HepG2 (cell line): Measurements from ENCODE around the gene CDK8. TPM values are rescaled to one million over a fixed set of nuclear protein-coding genes. Genes with fewer than 3 reads are reported as not detected.

Experiments
- ATAC-seq: fragments of 200-7000 bp; cut with Tn5 transposase; 3 replicates; pipeline ENCODE4 v1.9.1; 2020; ENCODE audit warnings: mild to moderate bottlenecking, moderate library complexity
- BruUV-seq: library from RNA; stranded (reverse); fragments of 400-500 nt; replicated peaks from 2 replicates; lab custom pipeline; 2021; lab: Mats Ljungman, UMichigan
- CTCF ChIA-PET: fragments of 300-600 bp; formaldehyde crosslinking; extraction: SDS; loops from one replicate; lab custom pipeline; 2021; ENCODE audit warnings: low total read pairs, inconsistent platforms, low intra/inter-chr PET ratio; lab: Yijun Ruan, JAX
- POLR2A ChIA-PET: fragments of 350-600 bp; sonication (Branson Sonifier 250); formaldehyde crosslinking; loops from one replicate; lab custom pipeline; 2020; ENCODE audit warnings: antibody characterized with exemption, inconsistent platforms; lab: Yijun Ruan, JAX
- DNase-seq: peaks from one replicate; pipeline ENCODE4 v3.0.0-alpha.2; 2015; ENCODE audit warnings: low spot score
- FAIRE-seq: peaks from 3 replicates; lab custom pipeline; 2011; peaks lifted over from hg19 to GRCh38; lab: Jason Lieb, UNC
- H2AFZ ChIP-seq: one replicate; pipeline ENCODE4 v1.6.1; 2011; ENCODE audit warnings: low read length, inconsistent platforms
- H3K27ac ChIP-seq: fragments of 300-600 bp; 3 replicates; pipeline ENCODE4 v1.8.0; 2011; ENCODE audit warnings: mixed run types, mild to moderate bottlenecking, mixed read lengths, low read length, inconsistent platforms; ENCODE audit not compliant: insufficient read depth; ENCODE audit errors: extremely low read length
- H3K27me3 ChIP-seq, 2 experiments: fragments of 200-600 bp in 1 of 2; 2 replicates in 1 of 2; 3 replicates in 1 of 2; pipeline versions ENCODE4 v1.6.0 to v1.8.0; 2011; ENCODE audit warnings: low read length in 2 of 2, mild to moderate bottlenecking in 2 of 2, moderate library complexity in 2 of 2, inconsistent platforms in 1 of 2; ENCODE audit not compliant: insufficient read depth in 2 of 2, control insufficient read depth in 1 of 2
- H3K36me3 ChIP-seq, 2 experiments: fragments of 200-600 bp in 1 of 2; replicated peaks in 1 of 2; 2 replicates in 1 of 2; 3 replicates in 1 of 2; pipeline versions ENCODE4 v1.5.1 to v1.8.0; 2011; ENCODE audit warnings: low read length in 2 of 2, inconsistent platforms in 1 of 2; ENCODE audit not compliant: insufficient read depth in 2 of 2, control insufficient read depth in 1 of 2
- H3K4me1 ChIP-seq: 2 replicates; pipeline ENCODE4 v1.5.1; 2012; ENCODE audit warnings: low read length, inconsistent platforms; ENCODE audit not compliant: insufficient read depth
- H3K4me2 ChIP-seq: 2 replicates; pipeline ENCODE4 v1.6.0; 2011; ENCODE audit warnings: low read depth, low read length, inconsistent platforms
- H3K4me3 ChIP-seq, 3 experiments: fragments of 200-600 bp in 1 of 3; sonication (generic), shearing (Covaris generic) in 1 of 3; replicated peaks in 1 of 3; 2 replicates each; pipeline ENCODE4 v1.5.1; 2011 to 2016; ENCODE audit warnings: low read length in 3 of 3, inconsistent platforms in 2 of 3, low read depth in 2 of 3, mild to moderate bottlenecking in 2 of 3, control low read depth in 1 of 3, mixed read lengths in 1 of 3; ENCODE audit not compliant: insufficient read depth in 1 of 3
- H3K79me2 ChIP-seq: one replicate; pipeline ENCODE4 v1.6.1; 2011; ENCODE audit warnings: low read length, inconsistent platforms; ENCODE audit not compliant: insufficient read depth
- H3K9ac ChIP-seq: 2 replicates; pipeline ENCODE4 v1.6.0; 2011; ENCODE audit warnings: mild to moderate bottlenecking, low read depth, low read length, inconsistent platforms; ENCODE audit not compliant: insufficient read depth
- H3K9me3 ChIP-seq: 2 replicates; pipeline ENCODE4 v1.5.1; 2012; ENCODE audit warnings: mild to moderate bottlenecking, low read length
- H4K20me1 ChIP-seq: 2 replicates; pipeline ENCODE4 v1.6.0; 2011; ENCODE audit warnings: inconsistent platforms, mild to moderate bottlenecking, low read length, moderate library complexity; ENCODE audit not compliant: insufficient read depth
- BATF2 ChIP-seq: sonication (generic); formaldehyde crosslinking; IDR thresholded peaks from 2 replicates; pipeline ENCODE4 v1.8.0; 2022; ENCODE audit warnings: mild to moderate bottlenecking, missing genetic modification reagents, moderate library complexity
- CREB1 ChIP-seq, 2 experiments: fragments of 450-650 bp in 1 of 2; IDR thresholded peaks; 2 replicates each; pipeline ENCODE4 v1.6.1; 2016 to 2017; ENCODE audit warnings: control low read depth in 1 of 2, mild to moderate bottlenecking in 1 of 2, missing compliant biosample characterization in 1 of 2, missing genetic modification characterization in 1 of 2
- FOXO4 ChIP-seq: sonication (generic); formaldehyde crosslinking; conservative IDR thresholded peaks from 2 replicates; pipeline ENCODE4 v1.8.1; 2023; ENCODE audit warnings: missing genetic modification reagents
- HOMEZ ChIP-seq: IDR thresholded peaks from 2 replicates; pipeline ENCODE4 v1.6.1; 2016; ENCODE audit warnings: low read depth
- MNT ChIP-seq: fragments of 450-650 bp; IDR thresholded peaks from 2 replicates; pipeline ENCODE4 v1.6.1; 2016
- SPEN ChIP-seq: sonication (generic); formaldehyde crosslinking; IDR thresholded peaks from 2 replicates; pipeline ENCODE4 v1.5.1; 2020; ENCODE audit warnings: low read depth, mild to moderate bottlenecking, missing genetic modification reagents
- TEF ChIP-seq: sonication (generic); formaldehyde crosslinking; IDR thresholded peaks from 2 replicates; pipeline ENCODE4 v1.5.0; 2020; ENCODE audit warnings: missing genetic modification reagents
- TFDP2 ChIP-seq: sonication (generic); formaldehyde crosslinking; IDR thresholded peaks from 2 replicates; pipeline ENCODE4 v1.4.0; 2020; ENCODE audit warnings: missing genetic modification reagents
- ZC3H13 ChIP-seq: sonication (generic); formaldehyde crosslinking; IDR thresholded peaks from 2 replicates; pipeline ENCODE4 v1.8.1; 2023; ENCODE audit warnings: mild to moderate bottlenecking, missing genetic modification reagents, moderate library complexity
- ZFP36L2 ChIP-seq: sonication (generic); formaldehyde crosslinking; IDR thresholded peaks from 2 replicates; pipeline ENCODE4 v1.4.0; 2020; ENCODE audit warnings: missing genetic modification reagents
- WGBS: methylation state at CpG from one replicate; pipeline ENCODE4 v1.1.6; 2017; ENCODE audit warnings: low lambda C conversion rate; 5-methylcytosine and 5-hydroxymethylcytosine counted together
- in situ Hi-C: cut with HindIII; loops from 2 replicates; pipeline ENCODE4 v1.10.0; 2017; ENCODE audit warnings: low pct_unique_long_range_greater_than_20kb; ENCODE audit not compliant: extremely low pct_ligation_motif_present
- intact Hi-C: fragments of 100-400 bp; cut with micrococcal nuclease; formaldehyde crosslinking; loops from one replicate; pipeline ENCODE4 v1.10.0; 2022; ENCODE audit not compliant: unreplicated experiment
- polyA plus RNA-seq, 8 experiments: library from polyadenylated mRNA; depleted of rRNA in 3 of 8; stranded (reverse) in 7 of 8; unstranded in 1 of 8; fragments of >200 nt; fragmentation: Illumina TruSeq in 4 of 8; extraction: Trizol in 4 of 8; gene quantifications; 2 replicates each; pipeline versions ENCODE4 v1.2.1 to v1.2.3, GENCODE V29; 2011 to 2016; ENCODE audit warnings: low read depth in 4 of 8, missing spikeins in 1 of 8, mixed read lengths in 1 of 8; ENCODE audit not compliant: insufficient read depth in 1 of 8
- total RNA-seq, 5 experiments: library from RNA; depleted of rRNA; stranded (reverse); fragments of >200 nt; fragmentation: Illumina TruSeq; extraction: Trizol; gene quantifications; 2 replicates each; pipeline ENCODE4 v1.2.3, GENCODE V29; 2016; ENCODE audit warnings: low read depth in 1 of 5

The CDK8 gene
- total and polyA plus RNA-seq, 2 of the 13 experiments (the other 11 are each of a cell fraction or from before 2014, with no cell fraction given) = 15.8 to 16.4 TPM

- no peak for TF ChIP-seq SPEN (CRISPR knock-in tag)
- TF ChIP-seq TFDP2 (CRISPR knock-in tag) = no peak
- intact Hi-C loops = no loop called here
- Histone ChIP-seq H3K4me3 (no peak overlapping the region), H4K20me1 (no peaks in the 10 kb centered on the region), H3K79me2 (peaks cover 88% of the 10 kb centered on the region), H3K4me1 (peaks cover 17% of the 10 kb centered on the region; the same call in 1 of the 2 replicates), H3K36me3 (no peaks in the 10 kb centered on the region), H3K27me3 (no peaks in the 10 kb centered on the region), H3K27ac (no peak overlapping the region), H2AFZ (no peak overlapping the region), H3K4me2 (no peak overlapping the region), H3K9me3 (no peaks in the 10 kb centered on the region), H3K9ac (no peak overlapping the region)
- no TSS peak for BruUV-seq
- DNase-seq (no peak), ATAC-seq (no peak), FAIRE-seq (no peak)
- ChIA-PET POLR2A (no interaction called here), CTCF (no interaction called here)
- in situ Hi-C loops = no loop called here
- 76% methylated on average over 3 of the region's 3 CpGs for WGBS
Measured at GRCh38 chr13:26266311-26266710, 12.4 kb downstream of the CDK8 start.

- intact Hi-C loops = no loop called here
- Histone ChIP-seq H3K27ac (no peak overlapping the region), H3K4me2 (no peak overlapping the region), H3K4me3 (no peak overlapping the region), H2AFZ (no peak overlapping the region), H3K9ac (no peak overlapping the region), H3K36me3 (no peaks in the 10 kb centered on the region), H3K4me1 (peaks cover 17% of the 10 kb centered on the region; the same call in 1 of the 2 replicates), H3K79me2 (peaks cover 79% of the 10 kb centered on the region), H4K20me1 (no peaks in the 10 kb centered on the region), H3K27me3 (no peaks in the 10 kb centered on the region), H3K9me3 (no peaks in the 10 kb centered on the region)
- ChIA-PET POLR2A (no interaction called here), CTCF (no interaction called here)
- ATAC-seq (no peak), DNase-seq (no peak), FAIRE-seq (no peak)
- in situ Hi-C loops = no loop called here
- BruUV-seq = no TSS peak
- 99% methylated on average over 3 of the region's 3 CpGs for WGBS
- TF ChIP-seq HOMEZ (no peak), FOXO4 (no peak), TEF (no peak), CREB1 (IDR thresholded peaks at IDR 0.05) (no peak), CREB1 (CRISPR knock-in tag; IDR thresholded peaks at IDR 0.05) (no peak), BATF2 (no peak), MNT (no peak), ZC3H13 (no peak), ZFP36L2 (CRISPR knock-in tag) (no peak)
Measured at GRCh38 chr13:26270707-26271106, 16.8 kb downstream of the CDK8 start.
